ENCODE measurements around the gene COX5B.
"Not testable (repeated sequence)": the region's sequence is repeated elsewhere in the genome, so short reads cannot be mapped to it uniquely, and the experiment has no call there.

The COX5B gene

GRCh38 chr2:97675430-97676113 lies 29.7 kb downstream of the COX5B start:
- DNase-seq: no peak

DNA sequence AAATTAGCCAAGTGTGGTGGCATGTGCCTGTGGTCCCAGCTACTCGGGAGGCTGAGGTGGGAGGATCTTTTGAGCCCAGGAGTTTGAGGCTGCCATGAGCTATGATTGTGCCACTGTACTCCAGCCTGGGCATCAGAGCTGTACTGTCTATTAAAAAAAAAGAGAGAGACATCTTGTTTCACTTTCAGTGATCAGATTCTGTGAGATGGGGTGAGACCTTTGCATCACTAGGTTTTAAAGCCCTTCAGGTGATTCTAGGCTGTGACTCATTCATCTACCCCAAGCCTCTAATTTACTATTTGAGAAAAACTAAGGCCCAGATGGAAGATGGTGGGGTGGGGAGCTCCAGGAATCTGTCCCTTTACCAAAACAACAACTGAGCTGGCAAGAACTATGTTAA lies 30.8 kb downstream of the COX5B start:
- no peak for DNase-seq

GRCh38 chr2:97677480-97677879 lies 31.6 kb downstream of the COX5B start:
- no peak for DNase-seq

DNA sequence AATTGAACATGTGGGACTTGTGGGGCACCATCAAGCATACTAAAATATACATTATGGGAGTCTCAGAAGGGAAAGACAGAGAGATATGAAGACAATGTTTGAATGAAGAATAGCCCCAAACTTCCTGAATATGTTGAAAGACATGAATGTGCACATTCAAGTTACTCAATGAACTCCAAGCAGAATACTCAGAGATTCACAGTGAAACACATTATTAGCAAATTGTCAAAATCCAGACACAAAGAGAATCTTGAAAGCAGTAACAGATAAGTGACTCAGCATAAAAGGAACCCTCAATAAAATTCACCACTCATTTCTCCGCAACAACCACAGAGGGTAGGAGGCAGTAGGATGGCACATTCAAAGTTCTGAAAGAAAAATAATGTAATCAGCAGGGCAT lies 32.4 kb downstream of the COX5B start:
- no peak for DNase-seq

DNA sequence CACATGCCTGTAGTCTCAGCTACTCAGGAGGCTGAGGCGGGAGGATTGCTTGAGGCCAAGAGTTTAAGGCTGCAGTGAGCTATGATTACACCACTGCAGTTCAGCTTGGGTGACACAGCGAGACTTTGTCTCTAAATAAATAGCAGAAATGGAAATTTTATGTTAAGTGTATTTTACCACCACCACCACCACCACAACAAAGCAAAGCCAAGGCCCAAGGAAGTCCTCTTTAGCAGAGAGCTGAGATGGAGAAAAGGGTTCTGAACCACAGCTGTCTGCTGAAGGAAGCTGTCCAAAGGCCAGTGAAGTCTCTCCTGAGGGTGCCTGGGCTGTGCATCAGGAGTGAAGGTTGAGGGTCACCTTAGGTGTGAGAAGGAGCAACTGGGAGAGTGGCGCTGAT lies 41.4 kb downstream of the COX5B start:
- not testable (repeated sequence) for DNase-seq

GRCh38 chr2:97688062-97688827 lies 42.4 kb downstream of the COX5B start:
- DNase-seq: no peak

GRCh38 chr2:97691166-97691565 lies 45.3 kb downstream of the COX5B start:
- no peak for DNase-seq

GRCh38 chr2:97693476-97693875 lies 47.6 kb downstream of the COX5B start:
- DNase-seq: peak; percentile 15

GRCh38 chr2:97695744-97696143 lies 49.9 kb downstream of the COX5B start:
- no peak for DNase-seq

DNA sequence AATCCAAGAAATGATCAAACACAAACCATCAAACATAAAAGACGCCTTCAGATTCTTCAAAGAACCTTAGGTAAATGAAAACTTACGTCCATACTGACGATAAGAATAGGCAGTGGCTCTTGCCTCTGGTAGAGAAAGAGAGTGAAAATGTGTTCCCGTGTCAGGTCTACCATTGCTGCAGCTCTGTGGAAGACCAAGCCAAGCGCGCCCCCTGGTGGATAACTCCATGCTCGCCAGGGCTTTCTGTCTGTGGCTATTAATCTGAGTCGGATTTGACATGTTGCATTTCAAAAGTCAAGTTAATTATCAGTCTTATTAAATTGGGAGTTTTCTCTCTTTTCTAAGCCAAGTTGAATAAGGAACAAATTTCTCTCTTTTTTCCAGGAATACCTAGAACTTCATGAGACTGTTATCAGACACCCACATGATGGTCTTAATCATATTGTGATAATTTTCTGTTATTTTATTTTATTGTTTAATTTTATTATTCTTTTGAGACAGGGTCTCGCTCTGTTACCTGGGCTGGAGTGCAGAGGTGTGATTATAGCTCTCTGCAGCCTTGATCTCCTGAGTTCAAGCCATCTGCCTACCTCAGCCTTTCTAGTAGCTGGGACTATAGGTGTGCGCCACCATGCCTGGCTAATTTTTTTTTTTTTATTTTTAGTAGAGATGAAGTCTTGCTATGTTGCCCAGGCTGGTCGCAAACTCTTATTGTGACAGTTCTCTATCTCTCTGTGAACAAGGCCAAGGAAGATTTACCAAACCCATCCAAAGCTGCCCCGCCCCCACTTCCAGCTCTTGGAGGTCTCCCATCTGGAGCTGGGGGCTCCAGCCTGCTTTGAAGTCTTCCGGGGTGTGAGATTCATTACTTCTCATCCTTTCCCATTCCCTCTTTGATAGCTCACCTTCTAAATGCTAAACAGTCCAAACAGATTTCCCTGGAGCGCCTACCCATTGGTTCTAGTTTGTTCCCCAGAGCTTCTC lies 51.7 kb downstream of the COX5B start:
- DNase-seq: peak; percentile 77

All from fibroblast of upper back skin (primary cell).